DND-41 (cell line): ENCODE results near the gene RHOH.
"Not testable (repeated sequence)": the region's sequence is repeated elsewhere in the genome, so short reads cannot be mapped to it uniquely, and the experiment has no call there.

Source experiments
- ATAC-seq: fragments of 200-7000 bp; cut with Tn5 transposase; 3 replicates; pipeline ENCODE4 v1.9.1; 2021; ENCODE audit warnings: low read depth; ENCODE audit not compliant: insufficient read depth
- DNase-seq: peaks from one replicate; pipeline ENCODE4 v3.0.0-alpha.2; 2020
- H2AFZ ChIP-seq: 2 replicates; pipeline ENCODE4 v1.6.0; 2012; ENCODE audit warnings: low read depth, low read length
- H3K27ac ChIP-seq: 2 replicates; pipeline ENCODE4 v1.5.1; 2012; ENCODE audit warnings: low read length, inconsistent platforms
- H3K27me3 ChIP-seq: fragments of 200-600 bp; sonication (generic); 2 replicates; pipeline ENCODE4 v1.6.0; 2012; ENCODE audit warnings: low read length, mild to moderate bottlenecking, inconsistent platforms; ENCODE audit not compliant: insufficient read depth, poor library complexity
- H3K36me3 ChIP-seq: 2 replicates; pipeline ENCODE4 v1.5.1; 2012; ENCODE audit warnings: low read length, inconsistent platforms; ENCODE audit not compliant: insufficient read depth
- H3K4me1 ChIP-seq: 2 replicates; pipeline ENCODE4 v1.5.1; 2012; ENCODE audit warnings: mild to moderate bottlenecking, low read length; ENCODE audit not compliant: insufficient read depth
- H3K4me2 ChIP-seq: 2 replicates; pipeline ENCODE4 v1.6.0; 2012; ENCODE audit warnings: mild to moderate bottlenecking, moderate library complexity, low read length, inconsistent platforms; ENCODE audit not compliant: insufficient read depth
- H3K4me3 ChIP-seq, 2 experiments: fragments of 200-600 bp in 1 of 2; shearing (Covaris generic) in 1 of 2; 2 replicates each; pipeline ENCODE4 v1.5.1; 2012 to 2016; ENCODE audit warnings: inconsistent platforms in 2 of 2, low read length in 2 of 2, mild to moderate bottlenecking in 2 of 2, low read depth in 1 of 2, moderate library complexity in 1 of 2
- H3K79me2 ChIP-seq: 2 replicates; pipeline ENCODE4 v1.6.0; 2012; ENCODE audit warnings: low read length, inconsistent platforms; ENCODE audit not compliant: insufficient read depth
- H3K9ac ChIP-seq: 2 replicates; pipeline ENCODE4 v1.6.0; 2012; ENCODE audit warnings: low read depth, mild to moderate bottlenecking, inconsistent platforms, low read length, moderate library complexity
- H3K9me3 ChIP-seq: 2 replicates; pipeline ENCODE4 v1.5.1; 2012; ENCODE audit warnings: low read length, moderate library complexity, mild to moderate bottlenecking, inconsistent platforms; ENCODE audit not compliant: insufficient read depth, severe bottlenecking
- H4K20me1 ChIP-seq: 2 replicates; pipeline ENCODE4 v1.6.0; 2012; ENCODE audit warnings: low read length; ENCODE audit not compliant: insufficient read depth
- EZH2 ChIP-seq: IDR thresholded peaks from 3 replicates; pipeline ENCODE4 v1.6.1; 2012; ENCODE audit warnings: borderline replicate concordance, low read depth, mild to moderate bottlenecking, moderate library complexity, low read length, inconsistent platforms; ENCODE audit not compliant: severe bottlenecking
- TF ChIP-seq, protein P1 (sequence below): IDR thresholded peaks from 2 replicates; pipeline ENCODE4 v1.5.1; 2012; ENCODE audit warnings: borderline replicate concordance, low read length, moderate library complexity, mild to moderate bottlenecking; ENCODE audit not compliant: poor library complexity, severe bottlenecking; ENCODE audit errors: extremely low read depth

RHOH gene

GRCh38 chr4:40281099-40281498 is 84.3 kb downstream of the RHOH start:
- no peaks in the 10 kb centered on the region for H3K4me1 ChIP-seq
- no peak overlapping the region for H2AFZ ChIP-seq
- no peak; the same call in 2 of the 3 replicates for ATAC-seq
- DNase-seq, result no peak
- no peaks in the 10 kb centered on the region for H4K20me1 ChIP-seq
- no peak overlapping the region for H3K9ac ChIP-seq
- H3K9me3 ChIP-seq, result no peaks in the 10 kb centered on the region
- no peak overlapping the region for H3K27ac ChIP-seq
- TF ChIP-seq, protein P1, sequence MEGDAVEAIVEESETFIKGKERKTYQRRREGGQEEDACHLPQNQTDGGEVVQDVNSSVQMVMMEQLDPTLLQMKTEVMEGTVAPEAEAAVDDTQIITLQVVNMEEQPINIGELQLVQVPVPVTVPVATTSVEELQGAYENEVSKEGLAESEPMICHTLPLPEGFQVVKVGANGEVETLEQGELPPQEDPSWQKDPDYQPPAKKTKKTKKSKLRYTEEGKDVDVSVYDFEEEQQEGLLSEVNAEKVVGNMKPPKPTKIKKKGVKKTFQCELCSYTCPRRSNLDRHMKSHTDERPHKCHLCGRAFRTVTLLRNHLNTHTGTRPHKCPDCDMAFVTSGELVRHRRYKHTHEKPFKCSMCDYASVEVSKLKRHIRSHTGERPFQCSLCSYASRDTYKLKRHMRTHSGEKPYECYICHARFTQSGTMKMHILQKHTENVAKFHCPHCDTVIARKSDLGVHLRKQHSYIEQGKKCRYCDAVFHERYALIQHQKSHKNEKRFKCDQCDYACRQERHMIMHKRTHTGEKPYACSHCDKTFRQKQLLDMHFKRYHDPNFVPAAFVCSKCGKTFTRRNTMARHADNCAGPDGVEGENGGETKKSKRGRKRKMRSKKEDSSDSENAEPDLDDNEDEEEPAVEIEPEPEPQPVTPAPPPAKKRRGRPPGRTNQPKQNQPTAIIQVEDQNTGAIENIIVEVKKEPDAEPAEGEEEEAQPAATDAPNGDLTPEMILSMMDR, result no peak
- TF ChIP-seq EZH2, result no peak
- no peaks in the 10 kb centered on the region for H3K79me2 ChIP-seq
- H3K4me3 ChIP-seq, result no peak overlapping the region
- H3K4me2 ChIP-seq, result no peak overlapping the region
- H3K36me3 ChIP-seq, result no peaks in the 10 kb centered on the region
- no peaks in the 10 kb centered on the region for H3K27me3 ChIP-seq

DNA sequence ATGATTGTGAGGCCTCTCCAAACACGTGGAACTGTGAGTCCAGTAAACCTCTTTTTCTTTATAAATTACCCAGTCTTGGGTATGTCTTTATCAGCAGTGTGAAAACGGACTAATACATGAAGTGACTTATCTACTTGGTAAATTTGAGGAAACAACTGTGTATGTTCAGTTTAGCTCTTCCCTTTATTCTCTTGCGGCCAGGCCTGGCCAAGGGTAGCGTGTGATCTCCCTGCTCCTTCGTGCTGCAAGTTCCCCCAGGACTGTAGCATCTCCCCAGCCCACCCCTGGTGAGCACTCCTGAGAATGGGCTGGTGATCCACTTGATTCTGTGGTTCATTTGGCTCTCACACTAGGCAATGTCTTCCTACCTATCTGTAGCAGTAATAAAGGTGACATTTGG is 85.1 kb downstream of the RHOH start:
- H3K27me3 ChIP-seq, result no peaks in the 10 kb centered on the region

GRCh38 chr4:40282857-40283256 is 86.0 kb downstream of the RHOH start:
- H3K36me3 ChIP-seq, H3K27ac ChIP-seq, H3K9me3 ChIP-seq, H3K4me1 ChIP-seq, H3K4me2 ChIP-seq, H3K4me3 ChIP-seq, H3K9ac ChIP-seq, H2AFZ ChIP-seq, H3K27me3 ChIP-seq, DNase-seq, ATAC-seq, H3K79me2 ChIP-seq, H4K20me1 ChIP-seq: not testable (repeated sequence)

More for the DNA sequence above, 85.1 kb downstream of the RHOH start:
- Histone ChIP-seq H3K9ac (no peak overlapping the region), H3K4me2 (no peak overlapping the region), H3K79me2 (no peaks in the 10 kb centered on the region), H4K20me1 (no peaks in the 10 kb centered on the region), H3K4me3 (no peak overlapping the region), H3K9me3 (no peaks in the 10 kb centered on the region), H3K4me1 (no peaks in the 10 kb centered on the region), H2AFZ (no peak overlapping the region), H3K27ac (no peak overlapping the region), H3K36me3 (no peaks in the 10 kb centered on the region)
- ATAC-seq (no peak), DNase-seq (no peak)
- TF ChIP-seq EZH2, result no peak
- TF ChIP-seq, protein P1, result no peak

DNA sequence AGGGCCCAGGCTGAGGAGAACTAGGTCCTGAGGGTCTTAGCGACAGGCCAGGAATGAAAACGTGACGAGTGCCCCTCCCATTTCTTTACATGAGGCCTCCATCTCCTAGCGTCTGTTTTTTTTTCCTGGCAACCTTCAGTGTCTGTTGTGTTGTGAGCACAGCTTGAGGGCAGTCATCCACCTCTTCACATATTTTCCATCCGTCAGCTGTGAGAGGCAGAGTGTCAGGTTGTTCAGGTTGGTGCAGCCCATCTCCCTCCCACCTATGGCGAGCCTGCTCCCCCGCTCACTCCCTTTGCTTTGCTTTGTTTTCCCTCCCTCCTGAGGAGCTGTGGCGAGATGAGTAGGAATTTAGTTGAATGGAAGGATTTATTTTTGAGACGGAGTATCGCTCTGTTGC is 86.6 kb downstream of the RHOH start:
- Histone ChIP-seq H3K27ac (no peak overlapping the region), H4K20me1 (no peaks in the 10 kb centered on the region), H3K27me3 (no peaks in the 10 kb centered on the region), H3K36me3 (no peaks in the 10 kb centered on the region), H3K9ac (no peak overlapping the region), H3K4me3 (no peak overlapping the region), H3K4me1 (peaks cover 13% of the 10 kb centered on the region), H3K79me2 (no peaks in the 10 kb centered on the region), H3K9me3 (no peaks in the 10 kb centered on the region), H3K4me2 (no peak overlapping the region), H2AFZ (no peak overlapping the region)
- no peak for DNase-seq
- no peak for ATAC-seq
- TF ChIP-seq, protein P1, result no peak
- TF ChIP-seq EZH2, result no peak
